C4-2B (cell line): ENCODE data around the gene MOB3B.

Experiments used
- CTCF ChIP-seq: fragments of 450-650 bp; conservative IDR thresholded peaks from 2 replicates; pipeline ENCODE4 v1.5.1; 2017; ENCODE audit warnings: mild to moderate bottlenecking
- ZFX ChIP-seq: fragments of 450-650 bp; IDR thresholded peaks from 2 replicates; pipeline ENCODE4 v1.6.1; 2017

GRCh38 chr9:27423915-27424710, 105.5 kb downstream of the MOB3B start:
- TF ChIP-seq CTCF (no peak), ZFX (no peak)
